Measurements from ENCODE around the gene ERAL1.

GRCh38 chr17:28810437-28810836, 44.4 kb upstream of the ERAL1 start:
- TF ChIP-seq POLR2A (IDR thresholded peaks at IDR 0.05) = no peak
- TF ChIP-seq CTCF (IDR thresholded peaks at IDR 0.05) = no peak

All from heart left ventricle (tissue), 13 donors.